RWPE2 (cell line): ENCODE results near the gene LRIG2.

ENCODE experiments used
- ATAC-seq: fragments of 200-7000 bp; cut with Tn5 transposase; 3 replicates; pipeline ENCODE4 v1.9.1; 2021; ENCODE audit warnings: low read depth
- DNase-seq: peaks from one replicate; pipeline ENCODE4 v3.0.0-alpha.2; 2020; ENCODE audit warnings: low spot score
- H3K27ac ChIP-seq: fragments of 450-650 bp; 2 replicates; pipeline ENCODE4 v1.5.1; 2017; ENCODE audit warnings: mild to moderate bottlenecking; ENCODE audit not compliant: poor library complexity, severe bottlenecking
- H3K27me3 ChIP-seq: fragments of 250-450 bp; sonication (Bioruptor Pico); 2 replicates; pipeline ENCODE4 v1.5.1; 2021; ENCODE audit warnings: mild to moderate bottlenecking, moderate library complexity; ENCODE audit not compliant: insufficient read depth, poor library complexity, severe bottlenecking
- H3K36me3 ChIP-seq: fragments of 250-450 bp; sonication (Bioruptor Pico); 2 replicates; pipeline ENCODE4 v1.5.1; 2020; ENCODE audit warnings: low read depth, mild to moderate bottlenecking, moderate library complexity
- H3K4me1 ChIP-seq: fragments of 250-450 bp; sonication (Bioruptor Pico); 2 replicates; pipeline ENCODE4 v1.5.1; 2021; ENCODE audit warnings: mild to moderate bottlenecking, moderate library complexity; ENCODE audit not compliant: insufficient read depth, poor library complexity, severe bottlenecking
- H3K4me3 ChIP-seq: fragments of 250-450 bp; sonication (Bioruptor Pico); 2 replicates; pipeline ENCODE4 v1.5.1; 2021; ENCODE audit warnings: mild to moderate bottlenecking, moderate library complexity; ENCODE audit not compliant: severe bottlenecking
- H3K9me3 ChIP-seq: fragments of 250-450 bp; sonication (Bioruptor Pico); 2 replicates; pipeline ENCODE4 v1.5.1; 2021; ENCODE audit warnings: mild to moderate bottlenecking, moderate library complexity; ENCODE audit not compliant: severe bottlenecking
- CTCF ChIP-seq: fragments of 450-650 bp; IDR thresholded peaks from one replicate; pipeline ENCODE4 v1.5.1; 2017; ENCODE audit warnings: mild to moderate bottlenecking, moderate library complexity; ENCODE audit not compliant: poor library complexity, severe bottlenecking

The LRIG2 gene

GRCh38 chr1:113140176-113140575, 67.2 kb downstream of the LRIG2 start:
- Histone ChIP-seq H3K36me3 (no peaks in the 10 kb centered on the region), H3K9me3 (no peaks in the 10 kb centered on the region), H3K4me1 (peaks cover 8% of the 10 kb centered on the region), H3K4me3 (no peak overlapping the region), H3K27me3 (no peaks in the 10 kb centered on the region), H3K27ac (no peak overlapping the region)
- ATAC-seq (no peak), DNase-seq (no peak)
- no peak for TF ChIP-seq CTCF

DNA sequence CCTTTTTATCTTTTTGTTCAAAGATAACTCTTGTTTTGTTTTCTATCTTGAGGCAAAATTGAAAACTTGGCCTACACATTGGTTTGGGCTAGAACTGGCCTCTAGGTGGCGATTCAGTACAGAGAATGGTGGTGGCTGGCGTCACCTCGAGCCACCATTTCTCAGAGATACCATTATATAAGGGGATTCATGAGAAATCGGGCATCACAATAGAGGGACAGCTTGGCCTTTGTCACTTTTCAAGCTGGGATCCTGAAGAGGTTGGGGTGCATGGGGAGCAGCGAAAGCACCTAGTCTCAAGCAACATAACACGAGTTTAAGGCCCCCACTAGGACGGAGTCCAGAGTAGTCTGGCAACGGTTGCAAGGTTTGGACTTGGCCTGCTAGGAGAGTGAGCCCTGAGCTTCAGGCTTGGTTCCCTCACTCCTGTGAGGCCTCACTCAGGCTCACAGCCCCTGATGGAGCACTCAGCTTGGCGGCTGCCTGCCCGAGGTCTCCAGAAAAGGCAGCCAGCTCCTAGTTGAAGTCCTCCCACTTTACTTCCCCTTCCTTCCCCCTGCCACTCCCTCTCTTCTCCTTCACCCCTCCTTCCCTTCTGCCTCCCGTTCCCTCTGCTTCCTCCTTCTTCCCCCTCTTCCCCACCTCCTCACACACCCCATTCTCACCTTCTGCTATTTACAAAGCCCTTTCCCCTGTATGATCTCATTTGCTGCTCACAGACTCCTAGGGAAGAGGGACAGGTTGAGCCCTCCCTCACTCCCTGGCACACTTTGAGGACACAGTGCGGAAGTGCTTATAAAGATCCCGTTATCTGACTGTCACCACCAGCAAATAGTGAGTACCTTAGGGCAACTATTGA, 67.8 kb downstream of the LRIG2 start:
- Histone ChIP-seq H3K27me3 (no peaks in the 10 kb centered on the region), H3K4me3 (no peak overlapping the region), H3K36me3 (no peaks in the 10 kb centered on the region), H3K27ac (no peak overlapping the region), H3K9me3 (no peaks in the 10 kb centered on the region), H3K4me1 (peaks cover 8% of the 10 kb centered on the region)
- ATAC-seq: peak; percentile 78
- no peak for DNase-seq
- TF ChIP-seq CTCF: peak; percentile 89

DNA sequence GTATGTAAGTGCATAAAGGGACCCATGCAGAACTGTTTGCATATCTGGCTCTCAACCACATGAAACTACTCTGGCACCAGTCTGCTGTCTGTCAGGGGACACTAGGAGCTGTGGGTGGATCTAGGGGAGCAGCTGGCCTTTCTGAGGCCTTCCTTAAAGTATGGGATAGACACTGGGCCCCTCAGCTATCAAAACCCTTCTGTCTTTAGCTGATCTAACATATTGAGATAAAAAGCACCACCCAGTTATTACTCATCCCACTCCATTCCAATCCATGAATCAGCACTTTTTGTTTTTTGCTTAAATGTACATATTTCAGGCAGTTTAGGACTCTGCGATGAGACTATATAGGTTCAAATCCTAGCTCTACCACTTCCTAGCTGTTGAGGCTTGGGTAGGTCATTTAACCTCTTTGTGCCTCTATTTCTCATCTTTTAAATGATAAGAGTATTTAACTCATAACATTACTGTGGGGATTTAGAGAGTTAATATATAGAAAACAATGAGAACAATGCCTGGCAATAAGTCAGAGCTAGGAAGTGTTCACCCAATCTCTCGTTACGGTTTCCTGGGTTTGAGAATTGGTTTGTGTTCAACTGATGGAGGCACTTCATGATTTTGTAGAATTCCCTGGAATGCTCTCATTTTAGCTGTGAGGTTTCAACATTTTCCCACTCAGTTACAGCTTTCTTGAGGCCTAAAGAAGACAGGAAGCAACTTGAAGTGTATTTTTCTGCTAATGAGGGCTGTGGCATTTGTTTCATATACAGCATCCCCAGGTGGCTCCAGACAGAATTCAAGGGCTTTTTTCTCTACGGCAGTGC, 68.9 kb downstream of the LRIG2 start:
- Histone ChIP-seq H3K27ac (no peak overlapping the region), H3K9me3 (no peaks in the 10 kb centered on the region), H3K36me3 (no peaks in the 10 kb centered on the region), H3K4me1 (peaks cover 8% of the 10 kb centered on the region), H3K27me3 (no peaks in the 10 kb centered on the region), H3K4me3 (no peak overlapping the region)
- DNase-seq: no peak
- peak; percentile 79 for ATAC-seq
- no peak for TF ChIP-seq CTCF

- no peak for DNase-seq
- H3K4me1 ChIP-seq: peaks cover 8% of the 10 kb centered on the region
- H3K9me3 ChIP-seq: no peaks in the 10 kb centered on the region
- H3K36me3 ChIP-seq: no peaks in the 10 kb centered on the region
- ATAC-seq: no peak
- no peaks in the 10 kb centered on the region for H3K27me3 ChIP-seq
- no peak overlapping the region for H3K4me3 ChIP-seq
- no peak for TF ChIP-seq CTCF
- H3K27ac ChIP-seq: no peak overlapping the region
Observed at GRCh38 chr1:113142791-113143190, 69.8 kb downstream of the LRIG2 start.
